NCI-H1417 treated with DMSO at 0.1 percent for 48 hours (cell line): Measurements from ENCODE around the gene LRP8.

Source experiments
- DNase-seq: peaks from one replicate; lab custom pipeline; 2025; lab: John Stamatoyannopoulos, UW

LRP8 gene

GRCh38 chr1:53304527-53304926, 23.3 kb downstream of the LRP8 start:
- no peak for DNase-seq

- no peak for DNase-seq
Measured at GRCh38 chr1:53303726-53304515, 23.9 kb downstream of the LRP8 start.

GRCh38 chr1:53303243-53303642, 24.6 kb downstream of the LRP8 start:
- no peak for DNase-seq

GRCh38 chr1:53299233-53299632, 28.6 kb downstream of the LRP8 start:
- no peak for DNase-seq

- no peak for DNase-seq
Measured at GRCh38 chr1:53298045-53298637, 29.7 kb downstream of the LRP8 start.

GRCh38 chr1:53297195-53297594, 30.7 kb downstream of the LRP8 start:
- no peak for DNase-seq

- no peak for DNase-seq
Measured at GRCh38 chr1:53296117-53296749, 31.6 kb downstream of the LRP8 start.

- no peak for DNase-seq
Measured at GRCh38 chr1:53295726-53296116, 32.1 kb downstream of the LRP8 start.

GRCh38 chr1:53295295-53295694, 32.6 kb downstream of the LRP8 start:
- no peak for DNase-seq

- DNase-seq: no peak
Measured at GRCh38 chr1:53294567-53294966, 33.3 kb downstream of the LRP8 start.

- no peak for DNase-seq
Measured at GRCh38 chr1:53294061-53294460, 33.8 kb downstream of the LRP8 start.

GRCh38 chr1:53293123-53293522, 34.7 kb downstream of the LRP8 start:
- no peak for DNase-seq

- DNase-seq: no peak
Measured at GRCh38 chr1:53292690-53293089, 35.2 kb downstream of the LRP8 start.

GRCh38 chr1:53291574-53291973, 36.3 kb downstream of the LRP8 start:
- DNase-seq: no peak

- no peak for DNase-seq
Measured at GRCh38 chr1:53288790-53289429, 39.0 kb downstream of the LRP8 start.

GRCh38 chr1:53288002-53288789, 39.7 kb downstream of the LRP8 start:
- DNase-seq: no peak

GRCh38 chr1:53286955-53287354, 40.9 kb downstream of the LRP8 start:
- DNase-seq: no peak

- no peak for DNase-seq
Measured at GRCh38 chr1:53285969-53286760, 41.7 kb downstream of the LRP8 start.

GRCh38 chr1:53285546-53285945, 42.3 kb downstream of the LRP8 start:
- DNase-seq: no peak

GRCh38 chr1:53284224-53285020, 43.4 kb downstream of the LRP8 start:
- no peak for DNase-seq
